ENCODE measurements around the gene GPC1.
"Not testable (repeated sequence)": the region's sequence is repeated elsewhere in the genome, so short reads cannot be mapped to it uniquely, and the experiment has no call there.

The GPC1 gene

DNA sequence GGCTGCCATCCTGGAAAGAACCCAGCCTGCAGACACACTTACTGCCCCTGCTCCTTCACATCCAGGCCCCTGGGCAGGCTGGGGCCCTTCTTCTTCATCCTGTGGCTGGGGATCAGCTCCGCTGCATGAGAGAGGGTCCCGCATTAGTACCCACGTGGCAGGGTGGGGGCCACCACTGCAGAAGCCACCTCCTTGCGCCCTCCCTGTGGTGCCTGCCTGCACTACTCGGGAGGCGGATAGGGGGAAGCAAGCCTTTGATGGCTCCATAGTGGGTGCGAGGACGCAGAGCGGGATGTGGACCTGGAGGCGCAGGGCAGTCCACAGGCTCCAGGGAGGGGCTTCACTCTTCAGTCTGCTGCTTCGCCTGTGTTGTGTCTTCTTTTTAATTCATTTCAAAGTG, 46.7 kb downstream of the GPC1 start:
- no peaks in the 10 kb centered on the region for H3K36me3 ChIP-seq (ENCODE audit: control insufficient read depth, insufficient read depth, low read length)
- H3K9ac ChIP-seq (ENCODE audit: low read length): no peak overlapping the region
- no peak overlapping the region for H3K4me3 ChIP-seq (ENCODE audit: low read depth, low read length)
- no peaks in the 10 kb centered on the region for H3K9me3 ChIP-seq (ENCODE audit: control insufficient read depth, insufficient read depth, low read depth, low read length)
- peaks cover 15% of the 10 kb centered on the region for H3K27me3 ChIP-seq (ENCODE audit: control insufficient read depth, insufficient read depth, low read length)
- H3K4me1 ChIP-seq (ENCODE audit: control insufficient read depth, insufficient read depth, low read length): no peaks in the 10 kb centered on the region
- H3K27ac ChIP-seq (ENCODE audit: low read depth, low read length): no peak overlapping the region

- Histone ChIP-seq H3K27me3 (ENCODE audit: control insufficient read depth, insufficient read depth, low read length) (no peaks in the 10 kb centered on the region), H3K36me3 (ENCODE audit: control insufficient read depth, insufficient read depth, low read length) (no peaks in the 10 kb centered on the region)
Measured at GRCh38 chr2:240491483-240491882, 56.0 kb downstream of the GPC1 start.

GRCh38 chr2:240494194-240494793, 58.8 kb downstream of the GPC1 start:
- no peak overlapping the region for H3K27ac ChIP-seq (ENCODE audit: low read depth, low read length)
- no peaks in the 10 kb centered on the region for H3K27me3 ChIP-seq (ENCODE audit: control insufficient read depth, insufficient read depth, low read length)
- H3K4me1 ChIP-seq (ENCODE audit: control insufficient read depth, insufficient read depth, low read length): no peaks in the 10 kb centered on the region
- H3K36me3 ChIP-seq (ENCODE audit: control insufficient read depth, insufficient read depth, low read length): no peaks in the 10 kb centered on the region
- no peak overlapping the region for H3K4me3 ChIP-seq (ENCODE audit: low read depth, low read length)
- no peak overlapping the region for H3K9ac ChIP-seq (ENCODE audit: low read length)
- H3K9me3 ChIP-seq (ENCODE audit: control insufficient read depth, insufficient read depth, low read depth, low read length): peaks cover 11% of the 10 kb centered on the region

More at GRCh38 chr2:240491483-240491882, 56.0 kb downstream of the GPC1 start:
- Histone ChIP-seq H3K9ac (ENCODE audit: low read length) (no peak overlapping the region), H3K4me1 (ENCODE audit: control insufficient read depth, insufficient read depth, low read length) (no peaks in the 10 kb centered on the region), H3K4me3 (ENCODE audit: low read depth, low read length) (no peak overlapping the region), H3K27ac (ENCODE audit: low read depth, low read length) (no peak overlapping the region), H3K9me3 (ENCODE audit: control insufficient read depth, insufficient read depth, low read depth, low read length) (peaks cover 18% of the 10 kb centered on the region)

- not testable (repeated sequence) for H3K27ac ChIP-seq (ENCODE audit: low read depth, low read length); H3K9me3 ChIP-seq (ENCODE audit: control insufficient read depth, insufficient read depth, low read depth, low read length)
Measured at GRCh38 chr2:240494942-240495341, 59.5 kb downstream of the GPC1 start.

DNA sequence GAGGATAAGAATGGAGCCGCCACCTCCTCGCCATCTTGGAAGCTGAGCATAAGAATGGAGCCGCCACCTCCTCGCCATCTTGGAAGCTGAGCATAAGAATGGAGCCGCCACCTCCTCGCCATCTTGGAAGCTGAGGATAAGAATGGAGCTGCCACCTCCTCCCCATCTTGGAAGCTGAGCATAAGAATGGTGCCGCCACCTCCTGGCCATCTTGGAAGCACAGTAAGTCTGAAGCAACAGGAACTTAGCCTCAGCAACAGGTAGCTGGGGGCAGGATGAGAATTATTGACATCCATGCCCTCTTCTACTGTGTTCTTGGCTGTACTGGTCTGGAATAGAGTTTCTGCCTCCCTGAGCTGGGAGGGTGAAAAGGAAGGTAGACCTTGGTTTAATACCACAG, 61.6 kb downstream of the GPC1 start:
- H3K36me3 ChIP-seq (ENCODE audit: control insufficient read depth, insufficient read depth, low read length); H3K9ac ChIP-seq (ENCODE audit: low read length); H3K4me3 ChIP-seq (ENCODE audit: low read depth, low read length); H3K27me3 ChIP-seq (ENCODE audit: control insufficient read depth, insufficient read depth, low read length); H3K4me1 ChIP-seq (ENCODE audit: control insufficient read depth, insufficient read depth, low read length); H3K9me3 ChIP-seq (ENCODE audit: control insufficient read depth, insufficient read depth, low read depth, low read length); H3K27ac ChIP-seq (ENCODE audit: low read depth, low read length): not testable (repeated sequence)

More at GRCh38 chr2:240494942-240495341, 59.5 kb downstream of the GPC1 start:
- H3K27me3 ChIP-seq (ENCODE audit: control insufficient read depth, insufficient read depth, low read length); H3K4me1 ChIP-seq (ENCODE audit: control insufficient read depth, insufficient read depth, low read length); H3K4me3 ChIP-seq (ENCODE audit: low read depth, low read length); H3K9ac ChIP-seq (ENCODE audit: low read length); H3K36me3 ChIP-seq (ENCODE audit: control insufficient read depth, insufficient read depth, low read length): not testable (repeated sequence)

GRCh38 chr2:240498171-240498957, 62.9 kb downstream of the GPC1 start:
- Histone ChIP-seq H3K27me3 (ENCODE audit: control insufficient read depth, insufficient read depth, low read length) (no peaks in the 10 kb centered on the region), H3K36me3 (ENCODE audit: control insufficient read depth, insufficient read depth, low read length) (no peaks in the 10 kb centered on the region), H3K4me1 (ENCODE audit: control insufficient read depth, insufficient read depth, low read length) (no peaks in the 10 kb centered on the region), H3K9me3 (ENCODE audit: control insufficient read depth, insufficient read depth, low read depth, low read length) (peaks cover 2% of the 10 kb centered on the region; the same call in 1 of the 2 replicates), H3K4me3 (ENCODE audit: low read depth, low read length) (no peak overlapping the region), H3K9ac (ENCODE audit: low read length) (no peak overlapping the region), H3K27ac (ENCODE audit: low read depth, low read length) (no peak overlapping the region)

GRCh38 chr2:240498958-240499260, 63.4 kb downstream of the GPC1 start:
- no peaks in the 10 kb centered on the region for H3K4me1 ChIP-seq (ENCODE audit: control insufficient read depth, insufficient read depth, low read length)
- no peak overlapping the region for H3K27ac ChIP-seq (ENCODE audit: low read depth, low read length)
- H3K4me3 ChIP-seq (ENCODE audit: low read depth, low read length): no peak overlapping the region
- no peaks in the 10 kb centered on the region for H3K36me3 ChIP-seq (ENCODE audit: control insufficient read depth, insufficient read depth, low read length)
- H3K27me3 ChIP-seq (ENCODE audit: control insufficient read depth, insufficient read depth, low read length): no peaks in the 10 kb centered on the region
- H3K9ac ChIP-seq (ENCODE audit: low read length): no peak overlapping the region
- H3K9me3 ChIP-seq (ENCODE audit: control insufficient read depth, insufficient read depth, low read depth, low read length): peaks cover 2% of the 10 kb centered on the region; the same call in 1 of the 2 replicates

GRCh38 chr2:240499309-240500301, 64.1 kb downstream of the GPC1 start:
- H3K4me1 ChIP-seq (ENCODE audit: control insufficient read depth, insufficient read depth, low read length): no peaks in the 10 kb centered on the region
- no peaks in the 10 kb centered on the region for H3K27me3 ChIP-seq (ENCODE audit: control insufficient read depth, insufficient read depth, low read length)
- H3K4me3 ChIP-seq (ENCODE audit: low read depth, low read length): no peak overlapping the region
- H3K36me3 ChIP-seq (ENCODE audit: control insufficient read depth, insufficient read depth, low read length): no peaks in the 10 kb centered on the region
- peaks cover 2% of the 10 kb centered on the region; the same call in 1 of the 2 replicates for H3K9me3 ChIP-seq (ENCODE audit: control insufficient read depth, insufficient read depth, low read depth, low read length)
- no peak overlapping the region for H3K9ac ChIP-seq (ENCODE audit: low read length)
- H3K27ac ChIP-seq (ENCODE audit: low read depth, low read length): no peak overlapping the region

DNA sequence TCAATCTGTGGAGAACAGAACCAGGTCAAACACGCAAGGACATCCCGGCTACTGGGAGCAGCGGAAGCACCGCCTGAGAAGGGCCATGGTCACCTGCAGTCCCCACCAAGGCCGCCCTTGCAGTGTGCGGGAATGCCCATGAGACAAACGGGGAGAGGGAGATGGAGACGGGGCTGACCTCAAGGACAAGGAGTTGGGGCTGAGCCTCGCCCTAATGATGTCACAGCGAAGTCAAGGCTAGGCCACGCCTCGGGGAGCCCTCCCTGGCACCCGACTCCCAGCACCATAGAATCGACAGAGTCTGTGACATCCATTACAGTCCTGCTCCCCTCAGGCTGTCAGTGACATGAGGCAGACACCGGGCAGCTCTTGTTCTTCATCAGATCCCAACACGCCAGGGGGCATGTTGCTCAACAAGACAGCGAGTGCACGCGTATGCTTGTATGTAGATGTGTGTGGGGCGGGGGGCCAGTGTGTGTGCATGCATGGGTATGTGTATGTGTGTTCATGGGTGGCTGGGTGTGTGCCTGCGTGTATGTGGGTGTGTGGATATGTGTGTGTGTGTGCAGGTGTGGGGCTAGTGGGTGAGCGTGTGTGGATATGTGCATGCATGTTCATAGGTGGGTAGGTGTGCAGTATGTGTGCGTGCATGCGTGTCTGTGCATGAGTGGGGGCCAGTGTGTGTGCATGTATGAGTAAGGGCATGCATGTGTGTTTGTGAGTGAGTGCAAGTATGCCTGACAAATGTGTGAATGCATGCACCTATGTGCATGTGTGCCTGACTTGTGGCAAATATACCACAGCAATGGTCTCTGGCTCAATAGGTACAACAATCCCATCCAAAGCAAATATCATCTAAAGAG, 65.3 kb downstream of the GPC1 start:
- Histone ChIP-seq H3K9me3 (ENCODE audit: control insufficient read depth, insufficient read depth, low read depth, low read length) (peaks cover 1% of the 10 kb centered on the region; the same call in 1 of the 2 replicates), H3K36me3 (ENCODE audit: control insufficient read depth, insufficient read depth, low read length) (no peaks in the 10 kb centered on the region), H3K27ac (ENCODE audit: low read depth, low read length) (no peak overlapping the region), H3K4me1 (ENCODE audit: control insufficient read depth, insufficient read depth, low read length) (no peaks in the 10 kb centered on the region), H3K4me3 (ENCODE audit: low read depth, low read length) (no peak overlapping the region), H3K27me3 (ENCODE audit: control insufficient read depth, insufficient read depth, low read length) (no peaks in the 10 kb centered on the region), H3K9ac (ENCODE audit: low read length) (no peak overlapping the region)

GRCh38 chr2:240501531-240501991, 66.1 kb downstream of the GPC1 start:
- Histone ChIP-seq H3K9ac (ENCODE audit: low read length) (no peak overlapping the region), H3K36me3 (ENCODE audit: control insufficient read depth, insufficient read depth, low read length) (no peaks in the 10 kb centered on the region), H3K4me3 (ENCODE audit: low read depth, low read length) (no peak overlapping the region), H3K4me1 (ENCODE audit: control insufficient read depth, insufficient read depth, low read length) (no peaks in the 10 kb centered on the region), H3K9me3 (ENCODE audit: control insufficient read depth, insufficient read depth, low read depth, low read length) (no peaks in the 10 kb centered on the region), H3K27ac (ENCODE audit: low read depth, low read length) (no peak overlapping the region), H3K27me3 (ENCODE audit: control insufficient read depth, insufficient read depth, low read length) (no peaks in the 10 kb centered on the region)

Measured in HUES6 (cell line).